HG02610 (cell line): ENCODE data around the gene ZMIZ1.

Experiments
- ATAC-seq: cut with Tn5 transposase; IDR thresholded peaks from one replicate; pipeline ENCODE4 v1.9.1; 2021; ENCODE audit warnings: mild to moderate bottlenecking, moderate library complexity; ENCODE audit not compliant: unreplicated experiment

Gene ZMIZ1

DNA sequence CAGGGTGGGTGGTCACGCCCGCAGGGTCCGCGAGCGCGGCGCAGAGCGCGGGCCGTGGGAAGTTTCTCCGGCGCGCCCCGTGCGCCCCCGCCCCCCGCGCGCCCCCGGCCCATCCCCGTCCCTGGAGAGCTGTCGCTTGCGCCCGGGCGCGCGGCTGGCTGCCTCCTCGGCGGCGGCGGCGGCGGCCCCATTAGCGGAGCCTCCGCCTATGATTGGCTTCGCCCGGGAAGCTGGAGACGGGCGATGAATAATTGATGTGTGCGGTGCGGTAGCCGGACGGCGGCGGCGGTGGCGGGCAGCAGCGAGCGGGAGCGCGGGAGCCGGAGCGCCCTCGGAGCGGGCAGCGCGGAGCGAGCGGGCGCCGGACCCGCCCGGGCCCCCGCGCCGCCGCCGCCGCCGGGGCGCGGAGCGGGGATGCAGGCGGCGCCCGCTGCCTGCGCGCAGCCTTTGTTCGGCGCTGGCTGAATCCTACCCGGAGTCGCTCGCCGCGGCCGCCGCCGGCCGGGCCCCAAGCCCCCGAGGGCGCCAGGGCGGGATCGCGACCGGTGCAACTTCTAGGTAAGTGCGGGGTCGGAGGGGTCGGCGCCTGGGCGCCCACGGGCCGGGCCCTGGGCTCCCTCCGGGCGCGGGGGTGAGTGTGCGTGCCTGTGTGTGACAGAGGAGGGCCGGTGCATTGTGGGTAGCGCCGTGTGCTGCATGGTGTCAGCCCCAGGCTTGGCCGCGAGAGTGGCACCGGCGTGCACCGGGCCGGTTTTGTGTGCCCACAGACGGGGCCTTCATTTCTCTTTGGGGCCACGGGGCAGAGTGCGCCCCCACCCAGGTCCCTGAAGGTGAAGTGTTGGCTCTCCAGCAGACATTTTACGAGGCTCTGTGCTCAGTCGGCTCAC, 174.7 kb downstream of the ZMIZ1 start:
- peak; percentile 43 for ATAC-seq

DNA sequence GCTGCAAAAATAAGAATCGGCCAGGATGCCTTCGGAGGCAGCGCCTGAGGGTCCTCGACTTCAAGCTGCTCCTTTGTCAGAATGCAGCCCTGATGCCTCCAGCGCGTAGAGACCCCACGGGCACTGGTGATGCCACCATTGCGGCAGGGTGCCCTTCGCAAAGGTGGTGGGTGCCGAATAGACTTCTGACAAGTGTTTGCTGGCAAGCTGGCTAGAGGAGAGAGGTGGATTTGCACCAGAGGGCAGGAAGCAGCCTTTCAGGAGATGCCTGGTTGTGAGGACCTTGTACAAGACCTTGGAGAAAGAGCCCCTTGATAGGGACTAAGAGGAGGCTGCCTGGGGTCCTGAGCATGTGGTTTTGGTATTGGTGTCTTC, 175.3 kb downstream of the ZMIZ1 start:
- no peak for ATAC-seq

DNA sequence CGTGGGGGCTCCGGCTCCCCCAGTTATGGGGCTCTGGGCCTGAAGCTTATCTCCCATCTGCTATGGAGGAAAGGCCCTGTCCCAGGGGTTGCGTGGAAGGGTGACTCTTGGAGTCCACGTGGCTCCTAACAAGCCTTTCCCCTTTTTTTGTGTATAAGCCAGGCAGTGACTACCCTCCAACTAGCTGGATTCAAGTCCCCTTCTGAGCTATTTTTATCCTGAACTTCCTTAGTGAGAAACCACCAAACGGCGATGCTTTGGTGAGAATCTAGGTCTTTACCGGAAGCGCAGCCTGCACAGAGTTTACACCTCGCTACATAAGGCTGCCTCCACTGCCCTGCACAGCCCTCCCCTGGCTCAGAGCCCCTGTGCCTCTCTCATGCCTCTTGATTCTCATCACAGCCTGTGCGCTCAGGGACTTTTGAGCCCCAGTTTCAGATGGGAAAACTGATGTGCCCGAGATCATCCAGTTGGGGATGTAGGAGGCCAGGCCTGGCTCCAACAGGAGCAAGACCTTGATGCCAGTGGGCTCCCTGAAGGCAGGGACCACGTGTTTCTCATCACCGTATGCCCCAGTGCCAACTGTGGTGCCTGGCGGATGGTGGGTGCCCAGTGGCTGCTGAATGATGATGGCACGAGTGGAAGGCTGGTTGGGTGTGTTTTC, 176.2 kb downstream of the ZMIZ1 start:
- peak; percentile 42 for ATAC-seq

DNA sequence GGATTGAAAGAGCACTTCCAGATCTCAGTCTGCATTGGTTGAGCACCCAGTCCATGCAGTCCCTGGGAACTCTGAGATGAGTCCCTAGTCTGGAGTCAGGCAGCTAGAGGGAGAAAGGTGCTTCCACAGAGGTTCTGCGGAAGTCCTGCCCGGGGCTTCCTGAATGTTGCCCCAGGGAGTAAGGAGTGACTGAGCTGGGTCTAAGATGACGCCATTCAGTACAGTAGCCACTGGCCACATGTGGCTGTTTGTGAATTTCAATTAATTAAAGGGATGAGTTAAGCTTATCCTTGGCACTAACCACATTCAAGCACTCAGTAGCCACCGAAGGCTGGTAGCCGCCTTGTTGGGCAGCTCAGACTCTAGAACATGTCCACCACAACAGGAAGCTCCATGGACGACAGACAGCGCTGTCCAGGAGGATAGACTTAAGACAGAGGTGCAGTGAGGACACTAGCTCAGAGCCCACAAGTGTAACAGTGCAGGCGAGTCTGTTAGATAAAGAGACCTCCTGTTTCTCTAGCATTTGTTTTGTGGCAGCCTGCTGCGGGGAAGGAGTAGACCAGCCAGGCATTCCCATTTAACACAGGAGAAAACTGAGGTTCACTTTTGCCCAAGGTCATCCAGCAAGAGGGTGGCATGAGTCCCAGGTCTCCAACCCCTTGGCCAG, 176.9 kb downstream of the ZMIZ1 start:
- ATAC-seq = no peak

DNA sequence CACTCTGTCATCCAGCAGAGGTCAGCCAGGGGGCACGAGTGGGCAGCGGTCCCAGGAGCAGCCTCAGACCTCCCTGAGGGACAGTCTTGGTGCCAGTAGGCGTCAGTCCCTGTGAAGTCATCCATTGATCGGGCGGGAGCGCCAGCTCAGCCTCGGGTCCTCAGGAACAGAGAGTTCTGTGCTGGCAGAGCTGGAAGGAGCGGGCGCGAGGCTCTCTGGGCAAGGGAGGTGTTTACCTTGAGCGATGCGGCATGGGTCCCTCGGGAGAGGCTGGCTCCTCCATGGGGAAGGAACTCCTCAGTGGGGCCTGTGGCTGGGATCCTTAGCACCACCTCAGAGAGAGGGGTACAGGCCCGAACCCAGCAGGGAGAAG, 177.4 kb downstream of the ZMIZ1 start:
- ATAC-seq = no peak

DNA sequence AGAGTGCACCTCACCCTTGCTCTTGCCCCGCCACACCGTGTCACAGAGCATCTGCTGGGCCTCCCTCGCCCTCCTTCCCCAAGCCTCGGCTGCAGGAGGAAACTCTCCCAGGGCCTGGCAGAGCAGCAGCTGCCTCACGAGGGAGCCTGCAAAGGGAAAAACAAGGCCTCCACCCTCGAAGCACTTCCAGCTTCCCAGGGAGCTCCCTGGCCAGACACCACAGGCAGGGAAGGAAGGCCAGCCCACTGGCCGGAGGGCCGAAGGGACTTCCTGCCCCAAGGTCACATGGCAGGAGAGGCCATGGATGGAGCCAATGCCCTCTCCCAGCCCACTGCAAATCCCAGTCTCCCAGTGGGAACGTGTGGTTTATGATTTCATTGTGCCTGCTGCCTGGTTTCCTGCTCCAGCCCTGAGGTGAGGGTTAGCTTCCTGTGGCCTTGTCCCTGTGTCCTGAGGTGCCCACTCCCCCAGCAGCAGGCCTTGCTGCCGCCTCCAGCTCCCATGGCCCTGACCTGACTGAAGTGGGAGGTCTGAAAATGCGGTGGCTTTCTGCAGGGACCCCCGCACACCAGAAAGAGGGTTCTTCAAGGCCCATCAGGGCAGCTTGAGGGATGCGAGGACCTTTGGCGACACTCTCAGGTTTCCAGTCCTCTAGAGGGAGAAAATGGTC, 178.0 kb downstream of the ZMIZ1 start:
- ATAC-seq = no peak

DNA sequence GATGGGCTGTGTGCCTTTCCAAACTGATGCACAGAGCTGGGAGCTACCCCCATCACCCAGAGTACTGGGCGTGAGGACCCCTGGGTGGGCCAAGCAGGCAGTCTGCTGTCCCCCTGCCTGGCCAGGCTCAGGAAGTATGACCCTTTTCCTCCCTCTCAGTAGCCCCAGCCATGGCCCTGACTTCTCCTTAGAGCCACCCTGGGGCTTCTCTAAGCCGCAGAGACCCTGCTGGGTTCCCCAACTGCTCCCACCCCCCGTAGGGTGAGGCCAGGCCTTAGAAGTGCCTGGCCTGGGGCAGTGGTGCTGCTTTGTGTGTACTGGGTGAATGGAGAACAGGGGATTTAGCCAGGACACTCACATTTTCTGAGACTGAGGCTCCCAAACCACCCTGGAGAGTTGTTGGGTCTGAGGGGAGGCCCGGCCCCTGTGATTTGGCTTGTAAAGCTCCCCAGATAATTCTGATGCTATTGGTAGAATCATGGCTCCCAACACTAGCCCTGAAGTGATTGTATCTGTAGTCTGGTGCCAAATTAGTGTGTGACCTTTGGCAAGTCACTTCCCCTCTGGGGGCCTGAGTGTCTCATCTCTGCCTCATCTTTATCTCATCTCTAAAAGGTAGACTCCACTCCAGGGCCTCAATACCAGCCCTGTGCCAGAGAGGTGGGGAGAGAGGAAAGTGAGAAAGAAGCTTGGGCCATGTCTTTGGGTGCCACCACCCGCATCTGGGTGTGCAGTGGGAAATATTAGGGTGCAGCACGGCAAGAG, 178.8 kb downstream of the ZMIZ1 start:
- ATAC-seq = no peak

DNA sequence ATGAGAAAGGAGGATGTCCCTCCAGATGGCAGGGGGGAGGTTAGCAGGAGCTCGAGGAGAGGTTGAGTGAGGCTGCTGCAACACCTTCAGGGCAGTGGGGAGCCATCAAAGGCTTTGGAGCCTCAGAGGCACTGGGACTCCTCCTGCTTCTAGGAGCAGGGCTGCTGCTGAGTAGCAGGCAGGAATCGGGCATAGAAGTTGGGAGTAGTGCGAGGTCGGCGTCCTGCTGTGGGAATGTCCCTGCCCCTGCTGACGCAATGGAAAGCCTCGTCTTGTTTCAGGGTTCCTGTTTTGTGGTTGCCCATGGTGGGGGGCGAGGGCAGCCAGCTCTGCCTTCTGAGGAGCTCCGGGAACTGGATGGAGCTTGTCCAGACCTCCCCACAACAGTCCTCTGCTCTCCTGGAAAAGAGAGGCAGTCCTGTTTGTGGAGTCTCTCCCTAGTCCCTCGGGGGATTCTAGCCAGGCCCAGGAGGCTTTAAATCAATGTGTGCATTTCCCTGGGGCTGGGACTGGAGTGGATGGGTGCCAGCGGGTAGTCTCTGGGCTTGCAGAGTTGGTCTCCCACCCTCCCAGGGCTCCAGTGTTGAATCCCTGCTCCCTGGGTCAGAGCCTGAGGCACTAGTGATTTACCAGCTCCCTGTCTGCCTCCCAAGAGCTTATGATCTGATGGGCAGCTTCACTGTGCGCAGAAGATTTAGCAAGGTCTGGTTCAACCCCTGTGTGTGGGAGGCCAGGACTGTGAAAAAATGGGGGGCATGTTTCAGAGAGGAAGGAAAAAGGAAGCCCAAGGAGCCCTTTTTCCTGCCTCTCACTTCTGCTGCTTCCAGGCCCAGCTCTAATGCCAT, 179.8 kb downstream of the ZMIZ1 start:
- no peak for ATAC-seq

DNA sequence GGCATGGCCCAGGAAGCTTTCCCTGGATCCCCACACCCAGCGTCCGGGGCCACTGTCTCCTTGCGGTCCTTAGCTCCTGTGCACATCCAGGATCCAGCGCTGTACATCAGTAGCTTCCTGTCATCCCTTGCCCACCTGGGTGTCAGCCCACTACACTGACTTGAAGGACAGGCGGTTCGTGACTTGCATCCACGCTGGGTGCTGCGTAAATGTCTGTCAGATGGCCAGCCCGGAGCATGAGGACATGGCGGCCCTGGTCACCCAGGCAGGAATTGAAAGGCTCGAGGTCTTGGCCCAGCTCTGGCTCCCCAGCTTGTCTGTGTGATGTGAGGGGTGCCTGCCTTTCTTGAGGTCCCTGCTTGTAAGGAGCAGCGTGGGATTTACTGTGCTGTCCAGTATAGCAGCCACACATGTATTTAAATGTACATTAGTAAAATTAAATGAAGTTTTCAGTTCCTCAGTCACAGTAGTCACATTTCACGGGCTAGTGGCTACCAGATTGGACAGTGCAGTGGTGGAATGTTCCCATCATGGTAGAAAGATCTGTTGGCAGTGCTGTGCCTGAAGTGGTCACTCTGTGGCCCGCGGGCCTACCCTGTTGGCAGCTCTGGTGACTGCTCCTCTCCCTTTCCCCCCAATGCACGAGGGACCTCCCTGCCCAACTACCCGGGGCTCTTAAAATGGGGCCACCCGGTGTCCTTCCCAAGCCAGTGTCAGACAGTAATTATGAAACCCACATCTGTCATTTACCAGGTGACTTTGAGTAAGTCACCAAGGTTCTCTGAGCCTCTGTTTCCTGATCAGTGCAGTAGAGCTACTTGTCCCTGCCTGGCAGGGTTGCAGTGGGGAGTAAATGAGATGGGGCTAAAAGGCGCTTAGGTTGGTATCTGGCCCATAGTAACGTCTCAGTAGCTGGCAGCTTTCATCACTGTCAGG, 180.7 kb downstream of the ZMIZ1 start:
- peak; percentile 75 for ATAC-seq

DNA sequence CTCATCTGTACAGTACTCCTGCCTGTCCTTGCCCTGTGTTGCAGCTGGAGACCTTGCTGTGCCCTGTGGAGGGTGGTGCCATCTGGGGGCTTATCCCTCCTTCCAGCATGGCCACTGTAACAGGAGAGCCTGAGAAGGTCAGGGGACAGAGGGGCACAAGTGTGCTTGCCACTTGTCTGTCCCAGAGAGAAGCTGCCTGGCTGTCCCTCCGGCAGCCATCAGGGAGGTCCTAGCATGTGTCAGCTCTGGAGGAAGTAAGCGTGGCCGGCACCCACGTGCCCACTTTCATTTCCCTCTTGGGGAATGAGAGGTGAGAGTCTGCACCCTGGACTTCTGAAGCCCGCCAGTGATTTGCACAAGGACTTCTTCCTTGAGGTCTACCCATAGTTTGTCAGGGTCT, 181.5 kb downstream of the ZMIZ1 start:
- peak; percentile 27 for ATAC-seq

DNA sequence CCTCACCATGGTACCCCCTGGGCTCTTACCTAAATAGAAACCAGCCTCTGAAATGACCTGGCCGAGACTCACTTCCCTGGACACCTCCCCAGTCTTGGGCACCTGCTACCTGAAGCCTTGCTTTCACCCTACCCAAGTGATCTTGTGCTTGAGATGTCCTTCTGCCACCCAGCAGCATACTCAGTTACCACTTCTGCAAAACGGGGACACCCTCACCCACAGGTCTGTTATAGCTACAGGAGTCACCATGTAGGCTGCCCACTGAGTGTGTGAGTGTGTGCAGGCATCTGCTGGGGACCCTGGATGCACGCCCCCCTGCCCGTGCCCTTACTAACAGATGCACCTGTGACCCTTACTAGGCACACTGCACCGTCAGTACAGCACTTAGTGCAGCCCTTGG, 183.7 kb downstream of the ZMIZ1 start:
- no peak for ATAC-seq

DNA sequence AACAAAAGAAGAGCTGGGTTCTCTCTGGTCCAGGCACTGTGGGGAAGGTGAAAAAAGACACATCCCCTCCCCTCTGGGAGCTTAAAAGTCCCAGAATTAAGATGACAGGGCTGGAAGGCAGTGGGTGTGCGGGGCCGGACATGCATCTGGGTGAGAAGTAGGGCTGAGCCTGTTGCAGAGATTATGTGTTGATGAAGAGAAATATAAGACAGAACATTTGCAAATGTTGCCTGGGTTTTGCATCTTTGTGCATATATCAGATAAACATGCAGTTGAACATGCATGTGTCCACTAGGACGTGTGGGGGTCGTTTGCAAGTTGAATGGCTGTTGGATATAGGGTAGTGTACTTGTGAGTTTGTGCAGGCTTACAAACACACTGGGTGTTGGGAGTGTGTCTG, 184.2 kb downstream of the ZMIZ1 start:
- no peak for ATAC-seq

DNA sequence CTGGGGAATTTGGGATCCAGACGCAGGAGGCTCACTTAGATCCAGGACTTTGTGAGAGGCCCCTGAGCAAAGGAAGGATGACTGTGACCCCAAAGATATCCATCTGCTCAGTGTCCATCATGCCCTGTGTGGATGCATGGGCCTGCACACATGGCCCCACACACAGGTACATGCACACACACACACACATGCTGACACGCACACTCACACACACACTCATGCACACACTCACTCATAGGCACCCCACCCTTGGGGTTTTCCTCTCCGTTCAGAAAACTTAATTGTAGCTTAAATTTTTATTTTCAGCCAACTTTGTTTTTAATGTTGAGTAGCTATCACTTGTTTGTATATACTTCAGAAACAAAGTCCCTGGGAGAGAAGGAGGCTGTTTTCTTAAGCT, 184.9 kb downstream of the ZMIZ1 start:
- ATAC-seq = no peak

DNA sequence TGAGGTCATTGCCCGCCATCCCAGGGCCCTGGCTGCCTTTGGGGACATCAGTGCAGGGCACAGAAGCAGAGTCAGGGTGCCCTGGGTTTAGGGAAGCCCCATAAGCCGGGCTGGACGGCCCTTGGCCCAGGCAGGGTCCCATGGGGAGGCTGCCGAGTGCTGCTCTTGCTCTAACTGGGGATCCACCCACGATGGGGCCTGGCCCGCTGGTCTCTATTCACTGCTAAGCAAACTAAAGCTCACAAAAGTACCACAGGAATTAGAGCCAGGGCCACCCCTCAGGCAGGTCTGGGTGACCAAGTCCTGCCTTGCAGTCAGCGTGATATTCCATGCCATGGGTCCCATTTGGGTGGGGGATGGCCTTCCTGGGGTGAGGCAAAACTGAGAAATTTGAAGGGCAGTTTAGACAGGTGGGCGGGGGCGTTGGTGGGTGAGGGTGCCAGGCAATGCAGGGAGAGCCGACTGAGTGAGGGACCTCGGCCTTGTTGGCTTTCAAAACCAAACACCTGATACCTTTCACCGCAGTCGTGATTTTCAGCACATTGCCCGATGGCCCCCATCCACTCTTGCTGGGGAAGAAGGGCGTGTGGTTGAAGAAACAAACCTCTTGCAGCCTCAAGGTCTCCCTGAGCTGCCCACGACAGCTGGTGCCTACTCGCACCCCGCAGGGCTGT, 185.7 kb downstream of the ZMIZ1 start:
- ATAC-seq = no peak

DNA sequence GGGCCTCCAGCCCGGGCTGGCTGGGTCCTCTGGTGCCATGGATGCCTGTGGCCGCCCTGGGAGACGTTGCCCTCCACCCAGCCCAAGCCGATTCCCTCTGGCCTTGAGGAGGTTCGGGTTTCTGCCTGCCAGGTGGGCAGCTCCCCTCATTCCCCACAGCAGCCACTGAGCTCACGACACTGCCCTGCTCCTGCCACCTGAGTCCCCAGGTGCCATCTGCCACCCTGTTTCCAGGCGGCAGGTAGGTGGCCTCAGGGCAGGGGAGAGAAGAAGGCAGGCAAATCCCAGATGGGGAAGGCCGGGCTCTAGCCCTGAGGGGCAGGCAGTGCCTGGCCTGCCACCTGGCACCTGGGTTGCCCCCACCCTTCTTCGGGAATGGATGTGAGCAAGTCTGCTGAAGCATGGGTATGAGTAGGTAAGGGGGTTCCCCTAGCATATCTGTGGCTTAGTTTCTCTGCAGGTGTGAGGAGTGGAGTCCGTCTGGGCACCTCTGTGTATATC, 186.3 kb downstream of the ZMIZ1 start:
- ATAC-seq = no peak

DNA sequence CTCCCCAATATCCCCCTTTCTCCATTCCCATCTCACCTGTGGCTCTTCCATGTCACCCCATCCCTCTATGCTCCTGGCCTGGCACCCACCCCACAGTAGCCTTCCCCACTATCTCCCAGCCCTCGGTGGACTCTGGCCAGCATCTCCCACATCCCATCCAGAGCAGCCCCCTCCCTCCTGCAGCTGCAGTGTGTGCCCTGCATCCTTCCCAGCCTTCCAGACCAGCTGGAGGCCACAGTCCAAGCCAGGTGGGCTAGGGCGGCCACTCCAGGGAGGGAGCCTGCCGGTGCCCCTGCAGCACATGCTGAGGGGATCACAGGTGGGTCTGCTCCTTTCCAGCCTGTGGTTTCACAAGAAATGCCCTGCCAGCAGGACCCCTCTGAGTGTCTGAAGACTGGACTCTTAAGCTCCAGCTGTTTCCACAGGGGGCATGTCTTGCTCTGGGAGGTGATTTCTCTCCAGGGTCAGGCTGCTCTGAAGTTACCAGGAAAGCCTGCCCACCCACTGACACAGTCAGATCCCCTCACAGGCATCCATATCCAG, 187.6 kb downstream of the ZMIZ1 start:
- ATAC-seq = no peak

DNA sequence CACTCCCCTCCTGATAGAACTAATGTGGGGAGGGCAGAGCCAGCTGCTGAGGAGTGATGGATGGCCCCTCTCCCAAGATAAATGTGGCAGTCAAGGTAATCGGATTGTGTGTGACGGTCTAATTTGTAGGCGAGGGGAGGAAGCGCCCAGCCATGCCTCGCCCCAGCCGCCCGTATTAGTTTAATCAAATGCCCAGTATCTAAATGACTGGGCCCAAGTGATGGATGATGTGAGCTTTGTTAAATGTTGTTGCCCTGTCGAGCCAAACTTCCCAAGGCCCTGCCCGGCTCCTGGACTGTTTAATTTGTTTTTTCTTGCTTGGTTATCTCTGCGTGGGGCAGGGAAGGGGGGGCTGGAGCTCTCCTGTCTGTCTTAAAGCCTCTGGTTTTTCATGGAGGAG, 190.1 kb downstream of the ZMIZ1 start:
- no peak for ATAC-seq

DNA sequence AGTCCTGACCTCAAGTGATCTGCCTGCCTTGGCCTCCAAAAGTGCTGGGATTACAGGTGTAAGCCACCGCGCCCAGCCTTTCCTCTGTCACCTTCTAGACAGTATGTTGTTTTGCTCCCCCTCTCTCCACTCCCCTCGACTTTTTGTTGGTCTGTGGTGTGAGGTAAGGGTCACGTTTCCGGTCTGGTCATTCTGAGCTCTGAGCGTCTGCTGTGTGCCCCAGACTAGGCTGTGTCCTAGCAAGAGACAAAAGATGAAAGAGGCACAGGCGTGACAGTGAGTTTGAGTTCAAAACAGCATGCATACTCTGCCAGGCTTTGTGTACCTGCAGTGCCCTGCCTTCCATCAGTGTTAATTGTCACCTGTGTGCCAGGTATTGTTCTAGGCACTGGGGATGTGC, 191.1 kb downstream of the ZMIZ1 start:
- no peak for ATAC-seq
